ENCODE data around the gene EFEMP1.

DNA sequence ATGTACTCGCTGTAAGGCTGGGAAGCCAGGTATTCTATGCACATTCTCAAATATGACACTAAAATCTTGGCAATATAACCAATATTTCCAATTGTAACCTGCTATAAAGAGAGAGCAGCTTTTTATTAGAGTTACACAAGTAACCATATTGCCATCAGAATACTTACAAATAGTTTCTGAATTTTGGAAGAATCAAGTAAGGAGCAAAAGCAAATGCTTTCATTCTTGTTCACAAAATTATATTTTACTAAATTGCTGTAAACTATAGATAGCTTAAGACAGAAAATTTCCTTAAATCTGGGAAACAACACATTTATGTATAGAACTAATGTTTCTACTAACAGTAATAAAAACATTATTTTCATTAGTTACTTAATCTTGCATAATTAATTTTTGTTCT is 77.2 kb downstream of the EFEMP1 start:
- TF ChIP-seq GATA3 (IDR thresholded peaks at IDR 0.05; ENCODE audit: low read depth, low read length) (no peak), GATA2 (IDR thresholded peaks at IDR 0.05; ENCODE audit: low read depth, low read length) (no peak)
